ENCODE measurements around the gene RRP1B.

The RRP1B gene

DNA sequence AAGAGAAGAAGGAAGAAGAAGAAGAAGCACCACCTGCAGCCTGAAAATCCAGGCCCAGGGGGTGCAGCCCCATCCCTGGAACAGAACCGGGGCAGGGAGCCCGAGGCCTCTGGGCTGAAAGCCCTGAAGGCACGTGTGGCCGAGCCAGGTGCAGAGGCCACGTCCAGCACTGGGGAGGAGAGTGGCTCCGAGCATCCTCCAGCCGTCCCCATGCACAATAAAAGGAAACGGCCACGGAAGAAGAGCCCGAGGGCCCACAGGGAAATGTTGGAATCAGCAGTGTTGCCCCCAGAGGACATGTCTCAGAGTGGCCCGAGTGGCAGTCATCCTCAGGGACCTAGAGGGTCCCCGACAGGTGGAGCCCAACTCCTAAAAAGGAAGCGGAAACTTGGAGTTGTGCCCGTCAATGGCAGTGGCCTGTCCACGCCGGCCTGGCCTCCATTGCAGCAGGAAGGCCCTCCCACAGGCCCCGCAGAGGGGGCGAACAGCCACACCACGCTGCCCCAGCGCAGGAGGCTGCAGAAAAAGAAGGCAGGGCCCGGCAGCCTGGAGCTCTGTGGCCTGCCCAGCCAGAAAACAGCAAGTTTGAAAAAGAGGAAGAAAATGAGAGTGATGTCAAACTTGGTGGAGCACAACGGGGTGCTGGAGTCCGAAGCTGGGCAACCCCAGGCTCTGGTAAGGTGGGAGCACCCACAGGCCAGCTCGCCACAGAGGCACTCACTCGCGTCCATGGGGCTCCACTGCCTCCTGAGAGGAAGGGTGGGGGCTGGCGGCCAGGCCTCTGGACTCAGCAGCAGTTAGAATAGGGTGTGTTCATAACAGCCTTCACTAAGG is 28.4 kb downstream of the RRP1B start:
- no peak for DNase-seq (ENCODE audit: low read depth, low spot score)
- Histone ChIP-seq H3K9ac (ENCODE audit: insufficient read length, low read depth) (no peak overlapping the region), H3K27me3 (ENCODE audit: insufficient read depth, insufficient read length) (no peaks in the 10 kb centered on the region), H3K36me3 (ENCODE audit: insufficient read depth, insufficient read length, low read length) (peaks cover 96% of the 10 kb centered on the region), H3K4me1 (ENCODE audit: insufficient read depth, insufficient read length) (no peaks in the 10 kb centered on the region), H3K4me3 (ENCODE audit: insufficient read length, low read depth) (no peak overlapping the region), H3K9me3 (ENCODE audit: insufficient read depth, low read length) (no peaks in the 10 kb centered on the region)
- TF ChIP-seq SUZ12 (IDR thresholded peaks at IDR 0.05; ENCODE audit: extremely low read depth, insufficient read depth, insufficient read length) (no peak), ZNF274 (IDR thresholded peaks at IDR 0.05; ENCODE audit: low read depth, low read length) (no peak), YY1 (IDR thresholded peaks at IDR 0.05; ENCODE audit: insufficient read depth, insufficient read length) (no peak)

DNA sequence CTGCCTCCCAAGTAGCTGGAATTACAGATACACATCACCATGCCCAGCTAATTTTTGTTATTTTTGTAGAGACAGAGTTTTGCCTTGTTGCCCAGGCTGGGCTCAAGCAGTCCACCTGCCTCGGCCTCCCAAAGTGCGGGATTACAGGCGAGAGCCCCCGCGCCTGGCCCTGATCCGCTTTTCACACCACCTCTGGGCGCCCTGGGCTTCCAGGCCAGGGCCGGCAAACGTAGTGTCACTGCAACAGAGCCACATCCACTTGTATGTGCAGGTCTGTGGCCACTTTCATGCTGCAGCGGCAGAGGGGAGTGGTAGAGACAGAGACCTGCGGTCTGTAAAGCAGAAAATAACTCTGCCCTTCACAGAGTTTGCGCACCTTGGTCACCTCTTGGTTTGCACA is 29.5 kb downstream of the RRP1B start:
- H3K27me3 ChIP-seq (ENCODE audit: insufficient read depth, insufficient read length) = no peaks in the 10 kb centered on the region

DNA sequence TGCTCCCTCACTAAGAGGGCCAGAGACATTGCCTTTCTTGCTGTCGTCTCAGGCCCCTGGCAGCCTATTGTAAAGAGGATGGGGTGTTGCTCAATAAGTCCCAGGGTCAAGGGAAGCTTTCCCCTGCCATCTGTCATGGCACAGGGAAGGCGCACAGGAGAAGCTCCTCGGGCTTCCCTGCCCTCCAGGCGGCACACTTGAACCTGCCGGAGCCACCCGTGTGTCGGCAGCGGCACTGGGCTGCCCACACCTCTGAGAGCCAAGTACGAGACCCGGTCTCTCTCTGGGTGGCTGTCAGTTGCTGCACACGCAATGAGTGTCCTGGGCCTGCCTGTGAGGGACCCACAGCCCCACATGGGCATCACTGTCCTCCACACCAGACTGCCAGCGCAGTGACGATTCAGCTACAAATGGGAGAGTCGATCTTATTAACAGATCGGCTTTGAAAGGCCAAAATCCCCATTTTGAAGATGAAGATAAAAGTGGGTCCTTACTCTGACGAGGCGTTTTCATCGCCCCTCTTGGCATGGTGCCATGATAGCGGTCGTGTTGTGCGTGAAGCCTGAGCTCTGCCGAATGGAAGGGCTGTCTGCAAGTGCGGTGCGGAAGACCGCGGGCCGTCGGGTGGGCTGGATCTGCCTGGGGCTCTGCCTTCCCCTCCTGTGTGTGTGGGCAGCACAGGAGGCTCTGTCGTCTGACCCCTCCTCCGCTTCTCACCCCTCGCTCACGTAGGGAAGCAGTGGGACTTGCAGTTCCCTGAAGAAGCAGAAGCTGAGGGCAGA is 30.4 kb downstream of the RRP1B start:
- H3K36me3 ChIP-seq (ENCODE audit: insufficient read depth, insufficient read length, low read length) = peaks cover 99% of the 10 kb centered on the region
- H3K9me3 ChIP-seq (ENCODE audit: insufficient read depth, low read length) = no peaks in the 10 kb centered on the region
- H3K4me1 ChIP-seq (ENCODE audit: insufficient read depth, insufficient read length) = no peaks in the 10 kb centered on the region
- H3K9ac ChIP-seq (ENCODE audit: insufficient read length, low read depth) = no peak overlapping the region
- H3K4me3 ChIP-seq (ENCODE audit: insufficient read length, low read depth) = no peak overlapping the region
- DNase-seq (ENCODE audit: low read depth, low spot score) = no peak
- no peaks in the 10 kb centered on the region for H3K27me3 ChIP-seq (ENCODE audit: insufficient read depth, insufficient read length)
- TF ChIP-seq ZNF274 (IDR thresholded peaks at IDR 0.05; ENCODE audit: low read depth, low read length) (no peak), YY1 (IDR thresholded peaks at IDR 0.05; ENCODE audit: insufficient read depth, insufficient read length) (no peak), SUZ12 (IDR thresholded peaks at IDR 0.05; ENCODE audit: extremely low read depth, insufficient read depth, insufficient read length) (no peak)

More for the DNA sequence above, 29.5 kb downstream of the RRP1B start:
- no peak for DNase-seq (ENCODE audit: low read depth, low spot score)
- Histone ChIP-seq H3K36me3 (ENCODE audit: insufficient read depth, insufficient read length, low read length) (peaks cover 98% of the 10 kb centered on the region), H3K9ac (ENCODE audit: insufficient read length, low read depth) (no peak overlapping the region), H3K9me3 (ENCODE audit: insufficient read depth, low read length) (no peaks in the 10 kb centered on the region), H3K4me1 (ENCODE audit: insufficient read depth, insufficient read length) (no peaks in the 10 kb centered on the region), H3K4me3 (ENCODE audit: insufficient read length, low read depth) (no peak overlapping the region)
- TF ChIP-seq SUZ12 (IDR thresholded peaks at IDR 0.05; ENCODE audit: extremely low read depth, insufficient read depth, insufficient read length) (no peak), YY1 (IDR thresholded peaks at IDR 0.05; ENCODE audit: insufficient read depth, insufficient read length) (no peak), ZNF274 (IDR thresholded peaks at IDR 0.05; ENCODE audit: low read depth, low read length) (no peak)

DNA sequence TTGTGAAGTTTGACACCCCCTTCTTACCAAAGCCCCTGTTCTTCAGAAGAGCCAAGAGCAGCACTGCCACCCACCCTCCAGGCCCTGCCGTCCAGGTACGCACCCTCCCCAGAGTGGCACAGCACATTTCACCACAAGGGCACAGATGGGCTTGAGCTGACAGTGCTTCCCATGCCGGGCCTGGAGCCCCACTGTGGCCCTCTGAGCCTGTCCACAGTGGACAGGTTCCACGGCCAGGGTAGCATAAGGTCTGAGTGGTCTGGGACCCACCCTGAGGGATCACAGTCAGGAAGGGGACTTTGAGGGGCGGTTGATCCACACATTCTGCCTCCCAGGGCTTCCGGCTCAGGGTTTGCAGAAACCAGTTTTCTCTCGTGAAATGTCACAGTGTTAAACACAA is 31.0 kb downstream of the RRP1B start:
- H3K9ac ChIP-seq (ENCODE audit: insufficient read length, low read depth) = no peak overlapping the region
- no peaks in the 10 kb centered on the region for H3K27me3 ChIP-seq (ENCODE audit: insufficient read depth, insufficient read length)
- DNase-seq (ENCODE audit: low read depth, low spot score) = no peak
- no peaks in the 10 kb centered on the region for H3K4me1 ChIP-seq (ENCODE audit: insufficient read depth, insufficient read length)
- no peak overlapping the region for H3K4me3 ChIP-seq (ENCODE audit: insufficient read length, low read depth)
- TF ChIP-seq YY1 (IDR thresholded peaks at IDR 0.05; ENCODE audit: insufficient read depth, insufficient read length) (no peak), ZNF274 (IDR thresholded peaks at IDR 0.05; ENCODE audit: low read depth, low read length) (no peak), SUZ12 (IDR thresholded peaks at IDR 0.05; ENCODE audit: extremely low read depth, insufficient read depth, insufficient read length) (no peak)
- no peaks in the 10 kb centered on the region for H3K9me3 ChIP-seq (ENCODE audit: insufficient read depth, low read length)
- peaks cover 99% of the 10 kb centered on the region for H3K36me3 ChIP-seq (ENCODE audit: insufficient read depth, insufficient read length, low read length)

DNA sequence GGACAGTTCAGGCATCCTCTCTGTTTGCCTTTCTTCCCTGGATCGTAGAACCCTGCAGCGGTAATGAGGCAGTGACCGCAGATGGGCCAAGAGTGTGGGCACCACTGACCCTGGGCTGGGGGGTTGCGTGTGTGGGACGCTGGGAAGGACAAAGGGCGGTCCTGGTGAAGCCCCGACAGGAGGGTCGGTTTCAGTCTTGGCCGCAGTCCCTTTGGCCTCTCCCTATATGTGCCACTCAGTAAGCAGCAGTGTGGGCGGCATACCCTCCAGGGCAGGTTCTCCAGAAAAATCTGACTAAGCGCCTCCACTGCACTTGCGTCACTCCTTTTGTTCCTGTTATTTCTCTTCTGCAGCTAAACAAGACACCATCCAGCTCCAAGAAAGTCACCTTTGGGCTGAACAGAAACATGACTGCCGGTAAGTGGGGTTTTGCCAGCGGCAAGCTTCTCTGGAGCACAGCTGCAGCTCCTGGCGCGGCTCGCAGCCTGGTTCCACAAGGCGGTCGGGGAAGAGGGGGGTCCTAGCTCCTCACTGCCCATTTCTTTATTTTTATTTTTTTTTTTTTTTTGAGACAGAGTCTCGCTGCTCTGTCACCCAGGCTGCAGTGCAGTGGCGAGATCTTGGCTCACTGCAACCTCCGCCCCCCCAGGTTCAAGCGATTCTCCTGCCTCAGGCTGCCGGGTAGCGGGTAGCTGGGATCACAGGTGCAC is 31.9 kb downstream of the RRP1B start:
- Histone ChIP-seq H3K4me1 (ENCODE audit: insufficient read depth, insufficient read length) (no peaks in the 10 kb centered on the region), H3K36me3 (ENCODE audit: insufficient read depth, insufficient read length, low read length) (peaks cover 99% of the 10 kb centered on the region)
- TF ChIP-seq SUZ12 (IDR thresholded peaks at IDR 0.05; ENCODE audit: extremely low read depth, insufficient read depth, insufficient read length) = no peak

DNA sequence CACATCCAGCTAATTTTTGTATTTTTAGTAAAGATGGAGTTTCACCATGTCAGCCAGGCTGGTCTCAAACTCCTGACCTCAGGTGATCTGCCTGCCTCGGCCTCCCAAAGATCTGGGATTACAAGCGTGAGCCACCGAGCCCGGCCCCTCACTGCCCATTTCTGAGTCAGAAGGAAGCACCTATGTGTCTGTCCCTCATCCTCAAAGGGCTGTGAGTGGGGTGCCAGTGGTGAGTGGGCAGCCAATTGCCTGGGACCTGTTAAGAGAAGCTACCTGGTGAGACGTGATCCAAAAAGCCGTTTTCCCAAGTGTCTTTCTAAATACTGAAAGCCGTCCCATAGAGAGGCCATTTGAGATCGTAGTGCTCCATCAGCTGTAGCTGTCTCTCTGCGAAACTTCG is 32.4 kb downstream of the RRP1B start:
- no peaks in the 10 kb centered on the region for H3K27me3 ChIP-seq (ENCODE audit: insufficient read depth, insufficient read length)
- H3K9me3 ChIP-seq (ENCODE audit: insufficient read depth, low read length) = no peaks in the 10 kb centered on the region
- H3K4me1 ChIP-seq (ENCODE audit: insufficient read depth, insufficient read length) = no peaks in the 10 kb centered on the region
- no peak overlapping the region for H3K4me3 ChIP-seq (ENCODE audit: insufficient read length, low read depth)
- peaks cover 99% of the 10 kb centered on the region for H3K36me3 ChIP-seq (ENCODE audit: insufficient read depth, insufficient read length, low read length)
- DNase-seq (ENCODE audit: low read depth, low spot score) = no peak
- H3K9ac ChIP-seq (ENCODE audit: insufficient read length, low read depth) = no peak overlapping the region
- TF ChIP-seq ZNF274 (IDR thresholded peaks at IDR 0.05; ENCODE audit: low read depth, low read length) (no peak), SUZ12 (IDR thresholded peaks at IDR 0.05; ENCODE audit: extremely low read depth, insufficient read depth, insufficient read length) (no peak), YY1 (IDR thresholded peaks at IDR 0.05; ENCODE audit: insufficient read depth, insufficient read length) (no peak)

More for the DNA sequence above, 31.9 kb downstream of the RRP1B start:
- Histone ChIP-seq H3K27me3 (ENCODE audit: insufficient read depth, insufficient read length) (no peaks in the 10 kb centered on the region), H3K9ac (ENCODE audit: insufficient read length, low read depth) (no peak overlapping the region), H3K4me3 (ENCODE audit: insufficient read length, low read depth) (no peak overlapping the region), H3K9me3 (ENCODE audit: insufficient read depth, low read length) (no peaks in the 10 kb centered on the region)
- DNase-seq (ENCODE audit: low read depth, low spot score) = no peak

DNA sequence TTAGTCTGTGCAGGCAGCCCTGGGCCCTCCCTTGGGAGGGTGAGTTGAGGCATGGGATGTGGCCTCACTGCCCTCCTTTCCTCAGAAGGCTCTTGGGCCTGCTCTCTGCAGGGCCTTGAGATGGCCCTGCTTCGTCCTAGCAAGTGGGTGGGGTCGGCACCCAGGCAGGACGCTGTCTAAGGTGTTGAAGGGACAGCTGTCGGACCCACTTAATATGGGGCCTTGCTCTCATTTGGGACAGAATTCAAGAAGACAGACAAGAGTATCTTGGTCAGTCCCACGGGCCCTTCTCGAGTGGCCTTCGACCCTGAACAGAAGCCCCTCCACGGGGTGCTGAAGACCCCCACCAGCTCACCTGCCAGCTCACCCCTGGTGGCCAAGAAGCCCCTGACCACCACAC is 33.6 kb downstream of the RRP1B start:
- Histone ChIP-seq H3K9me3 (ENCODE audit: insufficient read depth, low read length) (no peaks in the 10 kb centered on the region), H3K27me3 (ENCODE audit: insufficient read depth, insufficient read length) (no peaks in the 10 kb centered on the region), H3K9ac (ENCODE audit: insufficient read length, low read depth) (no peak overlapping the region), H3K36me3 (ENCODE audit: insufficient read depth, insufficient read length, low read length) (peaks cover 93% of the 10 kb centered on the region), H3K4me1 (ENCODE audit: insufficient read depth, insufficient read length) (no peaks in the 10 kb centered on the region), H3K4me3 (ENCODE audit: insufficient read length, low read depth) (no peak overlapping the region)
- TF ChIP-seq ZNF274 (IDR thresholded peaks at IDR 0.05; ENCODE audit: low read depth, low read length) (no peak), SUZ12 (IDR thresholded peaks at IDR 0.05; ENCODE audit: extremely low read depth, insufficient read depth, insufficient read length) (no peak), YY1 (IDR thresholded peaks at IDR 0.05; ENCODE audit: insufficient read depth, insufficient read length) (no peak)
- no peak for DNase-seq (ENCODE audit: low read depth, low spot score)
